ENCODE data around the gene FAH. TPM values are rescaled to one million over a fixed set of nuclear protein-coding genes. Genes with fewer than 3 reads are reported as not detected.

FAH gene
- total and polyA plus RNA-seq, 4 donors = 13.5 to 23.9 (median 20.2) TPM

DNA sequence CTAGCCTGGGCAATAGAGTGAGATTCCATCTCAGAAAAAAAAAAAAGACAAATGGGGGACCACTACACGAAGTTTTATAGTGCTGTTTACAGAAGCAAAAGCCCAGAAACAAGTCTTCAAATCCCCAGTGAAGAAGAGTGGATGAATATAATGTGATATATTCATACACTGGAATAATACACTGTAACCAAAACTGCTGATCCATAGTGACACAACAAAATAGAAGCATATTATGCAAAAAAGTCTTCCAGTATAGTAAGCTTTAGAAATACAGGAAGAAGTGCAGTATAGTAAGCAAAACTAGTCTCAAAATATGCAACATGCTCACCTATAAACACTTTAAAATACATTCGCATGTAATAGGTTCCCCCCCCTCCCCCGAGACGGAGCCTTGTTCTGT is 11.9 kb upstream of the FAH start:
- Histone ChIP-seq H3K4me3 (ENCODE audit: low read depth, low read length) (no peak overlapping the region), H3K36me3 (ENCODE audit: control insufficient read depth, insufficient read depth, low read length) (no peaks in the 10 kb centered on the region), H3K27ac (ENCODE audit: low read depth, low read length) (no peak overlapping the region), H3K4me1 (ENCODE audit: control insufficient read depth, insufficient read depth, low read length) (no peaks in the 10 kb centered on the region), H3K9me3 (ENCODE audit: control insufficient read depth, insufficient read depth, low read length) (no peaks in the 10 kb centered on the region), H3K27me3 (ENCODE audit: control insufficient read depth, insufficient read depth, low read length) (no peaks in the 10 kb centered on the region)
- 100% methylated on average over 3 of the region's 4 CpGs for WGBS (ENCODE audit: insufficient coverage)
- no peak for DNase-seq (ENCODE audit: low read depth in 4 of 6, low spot score in 6 of 6)

- Histone ChIP-seq H3K36me3 (ENCODE audit: control insufficient read depth, insufficient read depth, low read length) (no peaks in the 10 kb centered on the region), H3K4me1 (ENCODE audit: control insufficient read depth, insufficient read depth, low read length) (no peaks in the 10 kb centered on the region), H3K27ac (ENCODE audit: low read depth, low read length) (no peak overlapping the region), H3K27me3 (ENCODE audit: control insufficient read depth, insufficient read depth, low read length) (no peaks in the 10 kb centered on the region), H3K4me3 (ENCODE audit: low read depth, low read length) (no peak overlapping the region), H3K9me3 (ENCODE audit: control insufficient read depth, insufficient read depth, low read length) (no peaks in the 10 kb centered on the region)
- no peak for DNase-seq (ENCODE audit: low read depth in 4 of 6, low spot score in 6 of 6)
- 94% methylated on average over 1 of the region's 5 CpGs for WGBS (ENCODE audit: insufficient coverage)
Measured at GRCh38 chr15:80141916-80142598, 10.7 kb upstream of the FAH start.

GRCh38 chr15:80142646-80143045 is 10.2 kb upstream of the FAH start:
- Histone ChIP-seq H3K9me3 (ENCODE audit: control insufficient read depth, insufficient read depth, low read length) (no peaks in the 10 kb centered on the region), H3K27me3 (ENCODE audit: control insufficient read depth, insufficient read depth, low read length) (no peaks in the 10 kb centered on the region), H3K4me3 (ENCODE audit: low read depth, low read length) (no peak overlapping the region), H3K27ac (ENCODE audit: low read depth, low read length) (no peak overlapping the region), H3K4me1 (ENCODE audit: control insufficient read depth, insufficient read depth, low read length) (no peaks in the 10 kb centered on the region), H3K36me3 (ENCODE audit: control insufficient read depth, insufficient read depth, low read length) (no peaks in the 10 kb centered on the region)
- 100% methylated on average over 3 of the region's 5 CpGs for WGBS (ENCODE audit: insufficient coverage)
- no peak for DNase-seq (ENCODE audit: low read depth in 4 of 6, low spot score in 6 of 6)

DNA sequence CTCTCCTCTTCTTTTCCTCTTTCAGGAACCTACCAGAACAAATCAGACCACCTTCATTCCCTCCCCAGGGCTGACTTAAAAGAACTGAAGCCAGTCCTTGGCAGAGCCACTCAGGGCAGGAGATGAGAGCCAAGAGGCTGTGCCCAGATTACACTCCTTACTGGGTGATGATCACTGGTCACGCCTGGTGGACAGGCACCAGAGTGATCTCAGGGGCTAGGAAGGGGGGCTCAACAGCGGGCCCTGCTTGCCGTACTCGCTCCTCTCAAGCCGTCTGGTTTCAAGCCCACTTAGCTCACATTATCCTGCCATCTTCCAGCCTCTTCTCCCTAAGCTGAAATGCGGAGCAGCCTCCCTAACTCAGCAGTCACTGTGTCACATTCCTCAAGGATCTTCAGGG is 1.7 kb upstream of the FAH start:
- H3K27me3 ChIP-seq (ENCODE audit: control insufficient read depth, insufficient read depth, low read length) = no peaks in the 10 kb centered on the region
- peak overlapping the region; percentile 6 for H3K27ac ChIP-seq (ENCODE audit: low read depth, low read length)
- WGBS (ENCODE audit: insufficient coverage) = 63% methylated on average over 6 of the region's 6 CpGs
- H3K36me3 ChIP-seq (ENCODE audit: control insufficient read depth, insufficient read depth, low read length) = no peaks in the 10 kb centered on the region
- H3K4me1 ChIP-seq (ENCODE audit: control insufficient read depth, insufficient read depth, low read length) = peaks cover 28% of the 10 kb centered on the region
- H3K4me3 ChIP-seq (ENCODE audit: low read depth, low read length) = no peak overlapping the region
- DNase-seq (ENCODE audit: low read depth in 4 of 6, low spot score in 6 of 6) = peak in 1 of 6 donors; percentile 26
- H3K9me3 ChIP-seq (ENCODE audit: control insufficient read depth, insufficient read depth, low read length) = no peaks in the 10 kb centered on the region

DNA sequence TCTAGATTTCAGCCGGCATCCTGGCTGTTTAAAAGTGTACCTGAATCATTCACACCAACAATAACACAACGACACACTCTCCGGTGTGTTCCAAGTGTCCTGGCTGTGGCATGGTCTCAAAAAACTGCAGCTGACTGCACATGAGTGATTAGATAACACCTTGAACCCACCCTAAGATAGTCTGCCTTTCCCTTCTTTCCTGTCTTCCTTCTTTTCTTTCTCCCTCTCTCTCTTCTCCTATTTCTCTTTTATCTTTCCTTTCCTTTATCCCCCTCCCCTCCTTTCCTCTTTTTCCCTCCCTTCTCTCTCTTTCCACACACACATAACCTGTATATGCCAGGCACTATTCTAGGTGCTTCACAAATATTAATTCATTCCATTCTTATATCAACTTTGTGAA is 1.2 kb upstream of the FAH start:
- H3K9me3 ChIP-seq (ENCODE audit: control insufficient read depth, insufficient read depth, low read length) = no peaks in the 10 kb centered on the region
- 79% methylated on average over 3 of the region's 3 CpGs for WGBS (ENCODE audit: insufficient coverage)
- H3K27ac ChIP-seq (ENCODE audit: low read depth, low read length) = peak overlapping the region; percentile 6
- peaks cover 28% of the 10 kb centered on the region for H3K4me1 ChIP-seq (ENCODE audit: control insufficient read depth, insufficient read depth, low read length)
- no peak for DNase-seq (ENCODE audit: low read depth in 4 of 6, low spot score in 6 of 6)
- no peak overlapping the region for H3K4me3 ChIP-seq (ENCODE audit: low read depth, low read length)
- no peaks in the 10 kb centered on the region for H3K27me3 ChIP-seq (ENCODE audit: control insufficient read depth, insufficient read depth, low read length)
- no peaks in the 10 kb centered on the region for H3K36me3 ChIP-seq (ENCODE audit: control insufficient read depth, insufficient read depth, low read length)

- WGBS (ENCODE audit: insufficient coverage) = 5% methylated on average over 21 of the region's 41 CpGs
- Histone ChIP-seq H3K36me3 (ENCODE audit: control insufficient read depth, insufficient read depth, low read length) (no peaks in the 10 kb centered on the region), H3K27me3 (ENCODE audit: control insufficient read depth, insufficient read depth, low read length) (no peaks in the 10 kb centered on the region), H3K9me3 (ENCODE audit: control insufficient read depth, insufficient read depth, low read length) (no peaks in the 10 kb centered on the region), H3K27ac (ENCODE audit: low read depth, low read length) (peak overlapping the region; percentile 71), H3K4me3 (ENCODE audit: low read depth, low read length) (peak overlapping the region; percentile 77), H3K4me1 (ENCODE audit: control insufficient read depth, insufficient read depth, low read length) (peaks cover 28% of the 10 kb centered on the region)
- DNase-seq (ENCODE audit: low read depth in 4 of 6, low spot score in 6 of 6) = peak in 5 of 6 donors; percentile 49 to 92 (median 66)
Measured at GRCh38 chr15:80152180-80152895, 461 bp upstream of the FAH start.

DNA sequence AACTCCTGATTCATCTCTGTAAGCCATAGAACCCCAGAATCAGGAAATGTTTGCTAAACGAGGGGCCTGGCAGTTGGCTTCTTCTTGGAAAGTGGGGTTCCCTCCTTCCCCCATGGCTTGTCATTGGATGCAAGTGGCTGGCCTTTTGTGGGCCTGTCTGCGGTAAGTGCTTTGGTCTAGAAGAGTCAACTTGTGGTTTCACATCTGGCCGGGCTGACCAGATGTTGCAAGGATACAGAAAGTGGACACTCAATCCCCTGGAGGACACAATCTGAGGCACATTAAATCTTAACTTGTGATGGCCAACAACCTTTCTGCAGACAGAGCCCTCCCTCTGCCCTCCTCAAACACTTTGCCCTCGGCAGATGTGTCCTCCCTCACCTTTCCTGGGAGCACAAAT is 1.1 kb downstream of the FAH start:
- Histone ChIP-seq H3K4me3 (ENCODE audit: low read depth, low read length) (peak overlapping the region; percentile 77), H3K36me3 (ENCODE audit: control insufficient read depth, insufficient read depth, low read length) (peaks cover 2% of the 10 kb centered on the region), H3K27me3 (ENCODE audit: control insufficient read depth, insufficient read depth, low read length) (no peaks in the 10 kb centered on the region), H3K4me1 (ENCODE audit: control insufficient read depth, insufficient read depth, low read length) (peaks cover 28% of the 10 kb centered on the region), H3K9me3 (ENCODE audit: control insufficient read depth, insufficient read depth, low read length) (no peaks in the 10 kb centered on the region), H3K27ac (ENCODE audit: low read depth, low read length) (no peak overlapping the region)
- 71% methylated on average over 3 of the region's 4 CpGs for WGBS (ENCODE audit: insufficient coverage)
- DNase-seq (ENCODE audit: low read depth in 4 of 6, low spot score in 6 of 6) = no peak

- WGBS (ENCODE audit: insufficient coverage) = 65% methylated on average over 4 of the region's 6 CpGs
- Histone ChIP-seq H3K27me3 (ENCODE audit: control insufficient read depth, insufficient read depth, low read length) (no peaks in the 10 kb centered on the region), H3K4me3 (ENCODE audit: low read depth, low read length) (no peak overlapping the region), H3K36me3 (ENCODE audit: control insufficient read depth, insufficient read depth, low read length) (peaks cover 2% of the 10 kb centered on the region), H3K27ac (ENCODE audit: low read depth, low read length) (no peak overlapping the region), H3K4me1 (ENCODE audit: control insufficient read depth, insufficient read depth, low read length) (peaks cover 28% of the 10 kb centered on the region), H3K9me3 (ENCODE audit: control insufficient read depth, insufficient read depth, low read length) (no peaks in the 10 kb centered on the region)
- peak in 2 of 6 donors; percentile 24 to 40 for DNase-seq (ENCODE audit: low read depth in 4 of 6, low spot score in 6 of 6)
Measured at GRCh38 chr15:80154336-80154735, 1.5 kb downstream of the FAH start.

- DNase-seq (ENCODE audit: low read depth in 4 of 6, low spot score in 6 of 6) = no peak
Measured at GRCh38 chr15:80155001-80155377, 2.2 kb downstream of the FAH start.

More at GRCh38 chr15:80155001-80155377, 2.2 kb downstream of the FAH start:
- Histone ChIP-seq H3K36me3 (ENCODE audit: control insufficient read depth, insufficient read depth, low read length) (peaks cover 9% of the 10 kb centered on the region), H3K4me3 (ENCODE audit: low read depth, low read length) (no peak overlapping the region), H3K4me1 (ENCODE audit: control insufficient read depth, insufficient read depth, low read length) (peaks cover 28% of the 10 kb centered on the region), H3K27ac (ENCODE audit: low read depth, low read length) (no peak overlapping the region), H3K27me3 (ENCODE audit: control insufficient read depth, insufficient read depth, low read length) (no peaks in the 10 kb centered on the region), H3K9me3 (ENCODE audit: control insufficient read depth, insufficient read depth, low read length) (no peaks in the 10 kb centered on the region)
- 66% methylated on average over 3 of the region's 5 CpGs for WGBS (ENCODE audit: insufficient coverage)

Measured in spinal cord (tissue), 10 donors.